Panc1 (cell line): ENCODE measurements around the gene PHLDB2. TPM values are rescaled to one million over a fixed set of nuclear protein-coding genes. Genes with fewer than 3 reads are reported as not detected.

ENCODE experiments used
- ATAC-seq: fragments of 200-7000 bp; cut with Tn5 transposase; 2 replicates; pipeline ENCODE4 v1.9.1; 2020; ENCODE audit warnings: mild to moderate bottlenecking, moderate library complexity
- BruUV-seq: library from RNA; stranded (reverse); fragments of 400-500 nt; replicated peaks from 2 replicates; lab custom pipeline; 2021; lab: Mats Ljungman, UMichigan
- CTCF ChIA-PET: fragments of 300-600 bp; sonication (Branson Sonifier 250); formaldehyde crosslinking; loops from one replicate; lab custom pipeline; 2022; ENCODE audit warnings: antibody characterized with exemption; lab: Charles Lee
- POLR2A ChIA-PET: fragments of 300-600 bp; sonication (Branson Sonifier 250); formaldehyde crosslinking; loops from one replicate; lab custom pipeline; 2022; ENCODE audit warnings: antibody characterized with exemption; lab: Charles Lee
- DNase-seq: peaks from one replicate; pipeline ENCODE4 v3.0.0-alpha.2; 2010; ENCODE audit warnings: low read depth, low spot score
- H3K27ac ChIP-seq: 2 replicates; pipeline ENCODE4 v1.5.1; 2011; ENCODE audit warnings: mild to moderate bottlenecking, low read length, inconsistent platforms
- H3K27me3 ChIP-seq: fragments of 200-500 bp; sonication (Bioruptor generic); 2 replicates; pipeline ENCODE4 v1.6.0; 2014; ENCODE audit warnings: low read length, inconsistent platforms; ENCODE audit not compliant: control insufficient read depth, insufficient read depth
- H3K36me3 ChIP-seq: fragments of 200-500 bp; sonication (Bioruptor generic); 2 replicates; pipeline ENCODE4 v1.5.1; 2014; ENCODE audit warnings: inconsistent platforms, mild to moderate bottlenecking, low read length, moderate library complexity; ENCODE audit not compliant: control insufficient read depth, insufficient read depth
- H3K4me1 ChIP-seq: 2 replicates; pipeline ENCODE4 v1.5.1; 2011; ENCODE audit warnings: inconsistent platforms, mild to moderate bottlenecking, low read length, moderate library complexity; ENCODE audit not compliant: control insufficient read depth, insufficient read depth
- H3K4me3 ChIP-seq, 2 experiments: 2 replicates each; pipeline ENCODE4 v1.5.1; 2011 to 2012; ENCODE audit warnings: low read depth in 2 of 2, low read length in 2 of 2, mild to moderate bottlenecking in 2 of 2, inconsistent platforms in 1 of 2, moderate library complexity in 1 of 2
- H3K9me3 ChIP-seq: fragments of 200-500 bp; sonication (Bioruptor generic); 2 replicates; pipeline ENCODE4 v1.5.1; 2014; ENCODE audit warnings: low read depth, mild to moderate bottlenecking, inconsistent platforms, low read length, moderate library complexity; ENCODE audit not compliant: control insufficient read depth, insufficient read depth
- POLR2AphosphoS5 ChIP-seq: IDR thresholded peaks from 2 replicates; pipeline ENCODE4 v1.6.1; 2012; ENCODE audit warnings: mild to moderate bottlenecking, low read depth, low read length, moderate library complexity
- SIN3A ChIP-seq: IDR thresholded peaks from 2 replicates; pipeline ENCODE4 v1.6.1; 2012; ENCODE audit warnings: low read depth, mild to moderate bottlenecking, low read length, moderate library complexity, borderline replicate concordance; ENCODE audit not compliant: insufficient read depth
- TCF7L2 ChIP-seq: IDR thresholded peaks from 2 replicates; pipeline ENCODE4 v1.6.1; 2011; ENCODE audit warnings: mild to moderate bottlenecking, low read depth, low read length, inconsistent platforms
- in situ Hi-C: cut with HindIII; loops from 2 replicates; pipeline ENCODE4 v1.10.0; 2016; ENCODE audit warnings: low sequenced_read_pairs, low pct_unique_long_range_greater_than_20kb
- intact Hi-C: fragments of 100-400 bp; cut with micrococcal nuclease; formaldehyde crosslinking; loops from one replicate; pipeline ENCODE4 v1.10.0; 2022; ENCODE audit not compliant: unreplicated experiment
- total RNA-seq: library from RNA; stranded (reverse); gene quantifications from one replicate; pipeline ENCODE4 v1.2.1, GENCODE V29; 2021; ENCODE audit not compliant: unreplicated experiment
- TF ChIP-seq, protein P1 (sequence below), 2 experiments: IDR thresholded peaks; 2 replicates each; pipeline ENCODE4 v1.6.1; 2011 to 2012; ENCODE audit warnings: low read depth in 2 of 2, control low read depth in 1 of 2, low read length in 1 of 2, mild to moderate bottlenecking in 1 of 2, moderate library complexity in 1 of 2; ENCODE audit not compliant: insufficient read depth in 1 of 2
- TF ChIP-seq, protein P2 (sequence below): fragments of 450-650 bp; IDR thresholded peaks from 2 replicates; pipeline ENCODE4 v1.5.1; 2017; ENCODE audit warnings: mild to moderate bottlenecking

Gene PHLDB2
- total RNA-seq, 1 experiment from 2014 or later, result 11.3 TPM

DNA sequence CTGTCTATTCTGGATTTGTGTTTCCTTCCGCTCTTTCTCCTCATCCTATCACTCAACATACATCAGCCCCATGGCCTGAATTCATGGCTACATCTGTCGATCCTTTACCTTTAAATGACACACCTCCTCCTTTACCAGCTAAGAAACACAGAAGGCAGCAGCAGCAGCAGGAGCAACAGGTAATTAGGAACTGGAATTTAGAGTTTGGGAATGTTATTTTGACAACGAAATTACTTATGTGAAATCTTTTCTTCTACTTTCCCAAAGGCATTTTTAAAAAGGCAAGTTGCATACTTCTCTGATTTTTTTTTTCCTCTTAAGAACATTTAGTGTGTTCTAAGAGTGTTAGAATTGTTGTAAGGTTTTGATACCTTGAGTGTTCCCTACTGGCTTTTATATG, 90.6 kb downstream of the PHLDB2 start:
- Histone ChIP-seq H3K4me3 (no peak overlapping the region), H3K27me3 (peaks cover 2% of the 10 kb centered on the region; the same call in 1 of the 2 replicates), H3K4me1 (no peaks in the 10 kb centered on the region), H3K36me3 (no peaks in the 10 kb centered on the region), H3K9me3 (no peaks in the 10 kb centered on the region), H3K27ac (no peak overlapping the region)
- intact Hi-C loops (no loop called here), in situ Hi-C loops (no loop called here)
- BruUV-seq, result no TSS peak
- DNase-seq (no peak), ATAC-seq (no peak)
- POLR2A ChIA-PET, result no interaction called here
- CTCF ChIA-PET, result no interaction called here
- no peak for TF ChIP-seq SIN3A
- no peak for TF ChIP-seq TCF7L2
- TF ChIP-seq, protein P1, sequence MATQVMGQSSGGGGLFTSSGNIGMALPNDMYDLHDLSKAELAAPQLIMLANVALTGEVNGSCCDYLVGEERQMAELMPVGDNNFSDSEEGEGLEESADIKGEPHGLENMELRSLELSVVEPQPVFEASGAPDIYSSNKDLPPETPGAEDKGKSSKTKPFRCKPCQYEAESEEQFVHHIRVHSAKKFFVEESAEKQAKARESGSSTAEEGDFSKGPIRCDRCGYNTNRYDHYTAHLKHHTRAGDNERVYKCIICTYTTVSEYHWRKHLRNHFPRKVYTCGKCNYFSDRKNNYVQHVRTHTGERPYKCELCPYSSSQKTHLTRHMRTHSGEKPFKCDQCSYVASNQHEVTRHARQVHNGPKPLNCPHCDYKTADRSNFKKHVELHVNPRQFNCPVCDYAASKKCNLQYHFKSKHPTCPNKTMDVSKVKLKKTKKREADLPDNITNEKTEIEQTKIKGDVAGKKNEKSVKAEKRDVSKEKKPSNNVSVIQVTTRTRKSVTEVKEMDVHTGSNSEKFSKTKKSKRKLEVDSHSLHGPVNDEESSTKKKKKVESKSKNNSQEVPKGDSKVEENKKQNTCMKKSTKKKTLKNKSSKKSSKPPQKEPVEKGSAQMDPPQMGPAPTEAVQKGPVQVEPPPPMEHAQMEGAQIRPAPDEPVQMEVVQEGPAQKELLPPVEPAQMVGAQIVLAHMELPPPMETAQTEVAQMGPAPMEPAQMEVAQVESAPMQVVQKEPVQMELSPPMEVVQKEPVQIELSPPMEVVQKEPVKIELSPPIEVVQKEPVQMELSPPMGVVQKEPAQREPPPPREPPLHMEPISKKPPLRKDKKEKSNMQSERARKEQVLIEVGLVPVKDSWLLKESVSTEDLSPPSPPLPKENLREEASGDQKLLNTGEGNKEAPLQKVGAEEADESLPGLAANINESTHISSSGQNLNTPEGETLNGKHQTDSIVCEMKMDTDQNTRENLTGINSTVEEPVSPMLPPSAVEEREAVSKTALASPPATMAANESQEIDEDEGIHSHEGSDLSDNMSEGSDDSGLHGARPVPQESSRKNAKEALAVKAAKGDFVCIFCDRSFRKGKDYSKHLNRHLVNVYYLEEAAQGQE (IDR thresholded peaks at IDR 0.05; ENCODE audit: insufficient read depth in 1 of 2, low read depth in 2 of 2, low read length in 1 of 2), result no peak
- TF ChIP-seq, protein P2, sequence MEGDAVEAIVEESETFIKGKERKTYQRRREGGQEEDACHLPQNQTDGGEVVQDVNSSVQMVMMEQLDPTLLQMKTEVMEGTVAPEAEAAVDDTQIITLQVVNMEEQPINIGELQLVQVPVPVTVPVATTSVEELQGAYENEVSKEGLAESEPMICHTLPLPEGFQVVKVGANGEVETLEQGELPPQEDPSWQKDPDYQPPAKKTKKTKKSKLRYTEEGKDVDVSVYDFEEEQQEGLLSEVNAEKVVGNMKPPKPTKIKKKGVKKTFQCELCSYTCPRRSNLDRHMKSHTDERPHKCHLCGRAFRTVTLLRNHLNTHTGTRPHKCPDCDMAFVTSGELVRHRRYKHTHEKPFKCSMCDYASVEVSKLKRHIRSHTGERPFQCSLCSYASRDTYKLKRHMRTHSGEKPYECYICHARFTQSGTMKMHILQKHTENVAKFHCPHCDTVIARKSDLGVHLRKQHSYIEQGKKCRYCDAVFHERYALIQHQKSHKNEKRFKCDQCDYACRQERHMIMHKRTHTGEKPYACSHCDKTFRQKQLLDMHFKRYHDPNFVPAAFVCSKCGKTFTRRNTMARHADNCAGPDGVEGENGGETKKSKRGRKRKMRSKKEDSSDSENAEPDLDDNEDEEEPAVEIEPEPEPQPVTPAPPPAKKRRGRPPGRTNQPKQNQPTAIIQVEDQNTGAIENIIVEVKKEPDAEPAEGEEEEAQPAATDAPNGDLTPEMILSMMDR, result no peak
- no peak for TF ChIP-seq POLR2AphosphoS5

DNA sequence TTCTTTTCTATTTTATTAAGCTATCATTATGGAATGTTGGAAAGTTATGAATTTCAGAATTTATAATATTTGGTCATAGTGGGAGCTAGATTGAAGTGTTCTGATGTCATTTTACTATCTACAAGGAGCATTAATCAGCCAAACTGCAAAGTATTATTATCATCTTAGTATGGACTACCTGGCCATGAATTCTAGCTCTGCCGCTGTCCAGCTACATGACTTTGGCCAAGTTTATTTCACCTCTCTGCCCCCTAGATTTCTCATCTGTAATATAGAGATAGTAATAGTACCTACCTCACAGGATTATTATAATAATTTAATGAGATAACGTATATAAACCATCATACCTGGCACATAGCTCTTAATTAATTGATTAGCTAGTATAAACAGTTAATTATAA, 92.0 kb downstream of the PHLDB2 start:
- H3K4me3 ChIP-seq, result no peak overlapping the region
- in situ Hi-C loops (no loop called here), intact Hi-C loops (no loop called here)
- H3K27me3 ChIP-seq, result peaks cover 2% of the 10 kb centered on the region; the same call in 1 of the 2 replicates
- no peak overlapping the region for H3K27ac ChIP-seq
- POLR2A ChIA-PET, result no interaction called here
- no peaks in the 10 kb centered on the region for H3K4me1 ChIP-seq
- no TSS peak for BruUV-seq
- ATAC-seq (no peak), DNase-seq (no peak)
- CTCF ChIA-PET, result no interaction called here
- TF ChIP-seq TCF7L2, result no peak
- TF ChIP-seq, protein P2, result no peak
- no peak for TF ChIP-seq SIN3A
- TF ChIP-seq, protein P1 (IDR thresholded peaks at IDR 0.05; ENCODE audit: insufficient read depth in 1 of 2, low read depth in 2 of 2, low read length in 1 of 2), result no peak
- no peak for TF ChIP-seq POLR2AphosphoS5
- H3K9me3 ChIP-seq, result no peaks in the 10 kb centered on the region
- H3K36me3 ChIP-seq, result no peaks in the 10 kb centered on the region
